H9 (cell line): Measurements from ENCODE around the gene LBH. TPM values are rescaled to one million over a fixed set of nuclear protein-coding genes. Genes with fewer than 3 reads are reported as not detected.

Experiments
- DNase-seq: peaks from one replicate; pipeline ENCODE4 v3.0.0-alpha.2; 2017
- H2AFZ ChIP-seq: one replicate; pipeline ENCODE4 v1.6.1; 2013; ENCODE audit warnings: mild to moderate bottlenecking, low read length, control low read depth, moderate library complexity
- H2AK5ac ChIP-seq: 2 replicates; pipeline ENCODE4 v1.6.1; 2013; ENCODE audit warnings: low read length, control low read depth, mixed read lengths; ENCODE audit not compliant: insufficient read length
- H2BK120ac ChIP-seq: one replicate; pipeline ENCODE4 v1.6.1; 2013; ENCODE audit warnings: low read depth, mild to moderate bottlenecking, low read length, control low read depth, inconsistent platforms; ENCODE audit not compliant: poor library complexity, severe bottlenecking
- H2BK12ac ChIP-seq: 2 replicates; pipeline ENCODE4 v1.6.1; 2013; ENCODE audit warnings: low read length, control low read depth, mixed read lengths, low read depth; ENCODE audit not compliant: insufficient read length
- H2BK15ac ChIP-seq: 2 replicates; pipeline ENCODE4 v1.6.1; 2013; ENCODE audit warnings: low read depth, low read length, control low read depth
- H2BK20ac ChIP-seq: one replicate; pipeline ENCODE4 v1.6.1; 2013; ENCODE audit warnings: low read depth, mild to moderate bottlenecking, low read length, control low read depth, inconsistent platforms; ENCODE audit not compliant: poor library complexity, severe bottlenecking
- H2BK5ac ChIP-seq: 2 replicates; pipeline ENCODE4 v1.6.1; 2013; ENCODE audit warnings: low read length, control low read depth, mixed read lengths; ENCODE audit not compliant: insufficient read length
- H3K14ac ChIP-seq: 2 replicates; pipeline ENCODE4 v1.6.1; 2013; ENCODE audit warnings: low read length, control low read depth; ENCODE audit not compliant: insufficient read depth
- H3K18ac ChIP-seq: 2 replicates; pipeline ENCODE4 v1.6.1; 2013; ENCODE audit warnings: low read depth, mild to moderate bottlenecking, mixed read lengths, low read length, control low read depth; ENCODE audit not compliant: insufficient read length
- H3K23ac ChIP-seq: 2 replicates; pipeline ENCODE4 v1.6.1; 2013; ENCODE audit warnings: low read length, control low read depth, mixed read lengths, low read depth; ENCODE audit not compliant: insufficient read length
- H3K23me2 ChIP-seq: 2 replicates; pipeline ENCODE4 v1.6.1; 2013; ENCODE audit warnings: low read depth, mild to moderate bottlenecking, mixed read lengths, low read length, control low read depth; ENCODE audit not compliant: insufficient read length, poor library complexity, severe bottlenecking
- H3K27ac ChIP-seq: 2 replicates; pipeline ENCODE4 v1.5.1; 2013; ENCODE audit warnings: low read length, control low read depth, mixed read lengths, low read depth; ENCODE audit not compliant: insufficient read length
- H3K27me3 ChIP-seq: 2 replicates; pipeline ENCODE4 v1.6.1; 2013; ENCODE audit warnings: low read length, control low read depth, inconsistent platforms; ENCODE audit not compliant: insufficient read depth
- H3K4ac ChIP-seq: 2 replicates; pipeline ENCODE4 v1.6.1; 2013; ENCODE audit warnings: low read depth, mild to moderate bottlenecking, control low read depth, inconsistent platforms, low read length, moderate library complexity
- H3K4me1 ChIP-seq: 2 replicates; pipeline ENCODE4 v1.6.1; 2013; ENCODE audit warnings: low read length, control low read depth, inconsistent platforms; ENCODE audit not compliant: insufficient read depth
- H3K4me2 ChIP-seq: 2 replicates; pipeline ENCODE4 v1.6.1; 2013; ENCODE audit warnings: low read length, control low read depth, mixed read lengths; ENCODE audit not compliant: insufficient read length, insufficient read depth
- H3K56ac ChIP-seq: 2 replicates; pipeline ENCODE4 v1.6.1; 2013; ENCODE audit warnings: low read depth, mild to moderate bottlenecking, mixed read lengths, low read length, control low read depth; ENCODE audit not compliant: insufficient read length
- H3K79me1 ChIP-seq: 2 replicates; pipeline ENCODE4 v1.6.1; 2013; ENCODE audit warnings: low read depth, mild to moderate bottlenecking, moderate library complexity, low read length, control low read depth, inconsistent platforms; ENCODE audit not compliant: insufficient read depth, poor library complexity, severe bottlenecking
- H3K79me2 ChIP-seq: 2 replicates; pipeline ENCODE4 v1.6.1; 2013; ENCODE audit warnings: low read length, control low read depth, inconsistent platforms; ENCODE audit not compliant: insufficient read depth
- H3K9ac ChIP-seq: 2 replicates; pipeline ENCODE4 v1.6.1; 2013; ENCODE audit warnings: low read length, control low read depth, mixed read lengths; ENCODE audit not compliant: insufficient read length; ENCODE audit errors: extremely low read depth
- H3K9me3 ChIP-seq: one replicate; pipeline ENCODE4 v1.6.1; 2013; ENCODE audit warnings: low read depth, low read length, inconsistent platforms; ENCODE audit not compliant: control insufficient read depth
- H3T11ph ChIP-seq: one replicate; pipeline ENCODE4 v1.6.1; 2013; ENCODE audit warnings: mild to moderate bottlenecking, low read length, control low read depth, inconsistent platforms
- H4K20me1 ChIP-seq: one replicate; pipeline ENCODE4 v1.6.1; 2013; ENCODE audit not compliant: control insufficient read depth, insufficient read length, insufficient read depth
- H4K5ac ChIP-seq: 2 replicates; pipeline ENCODE4 v1.6.1; 2013; ENCODE audit warnings: low read depth, mild to moderate bottlenecking, mixed read lengths, low read length, control low read depth; ENCODE audit not compliant: insufficient read length
- H4K8ac ChIP-seq: replicated peaks from 2 replicates; pipeline ENCODE4 v1.6.1; 2013; ENCODE audit warnings: low read length, control low read depth, mixed read lengths, low read depth; ENCODE audit not compliant: insufficient read length
- H4K91ac ChIP-seq: 2 replicates; pipeline ENCODE4 v1.6.1; 2013; ENCODE audit warnings: low read depth, mild to moderate bottlenecking, moderate library complexity, mixed read lengths, low read length, control low read depth; ENCODE audit not compliant: insufficient read length
- H3K27ac Mint-ChIP-seq, 3 experiments: 2 replicates in 2 of 3; 3 replicates in 1 of 3; pipeline ENCODE4 v1.8.0; 2020 to 2021; ENCODE audit warnings: mixed read lengths in 3 of 3, mild to moderate bottlenecking in 1 of 3, moderate library complexity in 1 of 3
- H3K27me3 Mint-ChIP-seq: 2 replicates; pipeline ENCODE4 v1.8.0; 2021; ENCODE audit warnings: low read depth, mild to moderate bottlenecking, moderate library complexity, mixed read lengths
- H3K36me3 Mint-ChIP-seq, 3 experiments: 2 replicates in 2 of 3; 3 replicates in 1 of 3; pipeline ENCODE4 v1.8.0; 2020 to 2021; ENCODE audit warnings: low read depth in 3 of 3, mixed read lengths in 3 of 3; ENCODE audit not compliant: insufficient read depth in 1 of 3
- H3K4me1 Mint-ChIP-seq, 2 experiments: 2 replicates each; pipeline ENCODE4 v1.8.0; 2020; ENCODE audit warnings: mixed read lengths in 2 of 2
- H3K4me3 Mint-ChIP-seq, 2 experiments: 2 replicates in 1 of 2; 3 replicates in 1 of 2; pipeline ENCODE4 v1.8.0; 2020 to 2021; ENCODE audit warnings: mild to moderate bottlenecking in 2 of 2, mixed read lengths in 2 of 2, moderate library complexity in 1 of 2
- H3K9me3 Mint-ChIP-seq, 2 experiments: 2 replicates in 1 of 2; 3 replicates in 1 of 2; pipeline ENCODE4 v1.8.0; 2020; ENCODE audit warnings: mild to moderate bottlenecking in 2 of 2, mixed read lengths in 2 of 2, moderate library complexity in 1 of 2
- WGBS: extraction: QIAGEN DNeasy Blood & Tissue Kit; methylation state at CpG from one replicate; pipeline ENCODE4 v1.1.7; 2013; ENCODE audit warnings: missing lambda C conversion rate, low lambda C conversion rate, mixed read lengths; ENCODE audit not compliant: insufficient read length; ENCODE audit errors: extremely low coverage; 5-methylcytosine and 5-hydroxymethylcytosine counted together
- total RNA-seq: library from RNA; stranded (reverse); gene quantifications from 2 replicates; pipeline ENCODE4 v1.2.1, GENCODE V29; 2021
- TF ChIP-seq, protein P1 (sequence below): fragments of 200-600 bp; sonication (generic); conservative IDR thresholded peaks from 3 replicates; pipeline ENCODE4 v1.8.0; 2021; ENCODE audit warnings: antibody characterized with exemption, mild to moderate bottlenecking

LBH gene
- total RNA-seq, 1 experiment from 2014 or later: 53.0 TPM

DNA sequence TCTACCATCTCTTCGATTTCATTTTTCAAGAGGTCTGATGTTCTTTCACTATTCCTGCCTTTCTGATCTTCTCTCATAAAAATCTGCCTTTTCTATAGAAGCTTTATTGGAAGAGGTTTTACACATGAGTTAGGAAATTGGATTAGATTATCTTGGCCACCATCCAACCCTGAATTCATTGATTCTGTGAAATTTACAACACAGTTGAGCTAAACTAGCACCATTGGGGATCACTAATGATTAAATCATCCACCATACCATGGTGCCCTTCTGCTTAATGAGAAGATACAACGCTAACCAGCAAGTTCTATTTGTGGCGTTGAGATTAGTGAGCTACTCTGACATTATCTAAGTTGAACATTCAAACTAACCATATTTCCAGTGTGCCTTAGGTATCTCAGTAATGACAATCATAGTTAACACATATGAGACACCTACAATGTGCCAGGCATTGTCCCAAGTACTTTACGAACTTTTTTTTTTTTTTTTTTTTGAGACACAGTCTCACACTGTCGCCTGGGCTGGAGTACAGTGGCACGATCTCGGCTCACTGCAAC, 17.3 kb upstream of the LBH start:
- Histone ChIP-seq H2BK20ac (no peak overlapping the region), H3K27me3 (no peaks in the 10 kb centered on the region), H2BK15ac (no peak overlapping the region), H2BK5ac (no peak overlapping the region), H3K14ac (no peak overlapping the region), H3K23me2 (no peaks in the 10 kb centered on the region), H4K5ac (no peak overlapping the region), H4K8ac (no peak overlapping the region), H3K79me2 (no peaks in the 10 kb centered on the region), H2BK12ac (no peak overlapping the region), H3K9ac (no peak overlapping the region), H3K79me1 (no peaks in the 10 kb centered on the region), H3K56ac (no peak overlapping the region), H2BK120ac (no peak overlapping the region), H3K4ac (no peak overlapping the region), H2AK5ac (no peak overlapping the region), H3K27ac (no peak overlapping the region), H3K23ac (no peak overlapping the region), H3K18ac (no peak overlapping the region), H4K20me1 (no peaks in the 10 kb centered on the region), H3K4me1 (no peaks in the 10 kb centered on the region), H3K9me3 (no peaks in the 10 kb centered on the region), H4K91ac (no peak overlapping the region), H3K4me2 (no peak overlapping the region), H2AFZ (no peak overlapping the region), H3T11ph (no peak overlapping the region)
- no peaks in the 10 kb centered on the region for H3K27me3 Mint-ChIP-seq
- TF ChIP-seq, protein P1, sequence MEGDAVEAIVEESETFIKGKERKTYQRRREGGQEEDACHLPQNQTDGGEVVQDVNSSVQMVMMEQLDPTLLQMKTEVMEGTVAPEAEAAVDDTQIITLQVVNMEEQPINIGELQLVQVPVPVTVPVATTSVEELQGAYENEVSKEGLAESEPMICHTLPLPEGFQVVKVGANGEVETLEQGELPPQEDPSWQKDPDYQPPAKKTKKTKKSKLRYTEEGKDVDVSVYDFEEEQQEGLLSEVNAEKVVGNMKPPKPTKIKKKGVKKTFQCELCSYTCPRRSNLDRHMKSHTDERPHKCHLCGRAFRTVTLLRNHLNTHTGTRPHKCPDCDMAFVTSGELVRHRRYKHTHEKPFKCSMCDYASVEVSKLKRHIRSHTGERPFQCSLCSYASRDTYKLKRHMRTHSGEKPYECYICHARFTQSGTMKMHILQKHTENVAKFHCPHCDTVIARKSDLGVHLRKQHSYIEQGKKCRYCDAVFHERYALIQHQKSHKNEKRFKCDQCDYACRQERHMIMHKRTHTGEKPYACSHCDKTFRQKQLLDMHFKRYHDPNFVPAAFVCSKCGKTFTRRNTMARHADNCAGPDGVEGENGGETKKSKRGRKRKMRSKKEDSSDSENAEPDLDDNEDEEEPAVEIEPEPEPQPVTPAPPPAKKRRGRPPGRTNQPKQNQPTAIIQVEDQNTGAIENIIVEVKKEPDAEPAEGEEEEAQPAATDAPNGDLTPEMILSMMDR: no peak
- DNase-seq: no peak
- H3K9me3 Mint-ChIP-seq: no peaks in the 10 kb centered on the region
- H3K4me1 Mint-ChIP-seq: peaks cover 17 to 20% of the 10 kb centered on the region in 2 experiments
- no peak overlapping the region for H3K27ac Mint-ChIP-seq
- no peaks in the 10 kb centered on the region for H3K36me3 Mint-ChIP-seq
- H3K4me3 Mint-ChIP-seq: no peak overlapping the region
- no CpG with 5 or more reads among the region's 7 CpGs for WGBS
